GM21447 (cell line): Measurements from ENCODE around the gene FBLN2.

ENCODE experiments used
- ATAC-seq: cut with Tn5 transposase; IDR thresholded peaks from one replicate; pipeline ENCODE4 v1.9.1; 2021; ENCODE audit not compliant: unreplicated experiment

FBLN2 gene

GRCh38 chr3:13564751-13565560 lies 16.0 kb downstream of the FBLN2 start:
- ATAC-seq: no peak

- ATAC-seq: no peak
These were observed 16.9 kb downstream of the FBLN2 start for GRCh38 chr3:13565581-13566452.

- no peak for ATAC-seq
These were observed 17.5 kb downstream of the FBLN2 start for GRCh38 chr3:13566453-13566748.

- ATAC-seq: no peak
These were observed 17.9 kb downstream of the FBLN2 start for GRCh38 chr3:13566769-13567310.

- ATAC-seq: no peak
These were observed 19.0 kb downstream of the FBLN2 start for GRCh38 chr3:13567684-13568514.

- no peak for ATAC-seq
These were observed 19.6 kb downstream of the FBLN2 start for GRCh38 chr3:13568515-13569028.

- ATAC-seq: no peak
These were observed 20.3 kb downstream of the FBLN2 start for GRCh38 chr3:13569201-13569600.

GRCh38 chr3:13569641-13570390 lies 20.9 kb downstream of the FBLN2 start:
- ATAC-seq: no peak

GRCh38 chr3:13570391-13571194 lies 21.7 kb downstream of the FBLN2 start:
- ATAC-seq: no peak

GRCh38 chr3:13571264-13571663 lies 22.3 kb downstream of the FBLN2 start:
- ATAC-seq: no peak

GRCh38 chr3:13571831-13572750 lies 23.2 kb downstream of the FBLN2 start:
- no peak for ATAC-seq

GRCh38 chr3:13572926-13573623 lies 24.1 kb downstream of the FBLN2 start:
- no peak for ATAC-seq

- ATAC-seq: no peak
These were observed 25.3 kb downstream of the FBLN2 start for GRCh38 chr3:13574083-13574797.

GRCh38 chr3:13574798-13575451 lies 26.0 kb downstream of the FBLN2 start:
- ATAC-seq: no peak

GRCh38 chr3:13575459-13576061 lies 26.6 kb downstream of the FBLN2 start:
- ATAC-seq: no peak
